Natural killer cell (primary cell): ENCODE data around the gene CAMKK2. TPM values are rescaled to one million over a fixed set of nuclear protein-coding genes. Genes with fewer than 3 reads are reported as not detected.

ENCODE experiments used
- ATAC-seq, 3 donors: fragments of 150-1000 bp in 2 of 3; fragments of 200-7000 bp in 1 of 3; cut with Tn5 transposase; 1 replicate in 1 of 3; 2 replicates in 2 of 3; pipeline ENCODE4 v1.10.0; 2021; ENCODE audit warnings: mild to moderate bottlenecking in 2 of 3, moderate library complexity in 2 of 3
- DNase-seq, 2 donors: peaks; one replicate each; pipeline versions ENCODE4 v3.0.0 to v3.0.0-alpha.2; 2013 to 2021; ENCODE audit warnings: mixed read lengths in 1 of 2
- H3K27ac ChIP-seq: one replicate; pipeline ENCODE4 v1.5.1; 2013; ENCODE audit warnings: mild to moderate bottlenecking, low read length
- H3K27me3 ChIP-seq: one replicate; pipeline ENCODE4 v1.6.1; 2013; ENCODE audit warnings: low read length; ENCODE audit not compliant: control insufficient read depth, insufficient read depth
- H3K36me3 ChIP-seq: one replicate; pipeline ENCODE4 v1.6.1; 2013; ENCODE audit warnings: low read length; ENCODE audit not compliant: control insufficient read depth, insufficient read depth
- H3K4me1 ChIP-seq: one replicate; pipeline ENCODE4 v1.6.1; 2013; ENCODE audit warnings: low read length; ENCODE audit not compliant: control insufficient read depth, insufficient read depth
- H3K4me3 ChIP-seq: one replicate; pipeline ENCODE4 v1.5.1; 2013; ENCODE audit warnings: low read length
- H3K9me3 ChIP-seq: one replicate; pipeline ENCODE4 v1.6.1; 2013; ENCODE audit warnings: low read length; ENCODE audit not compliant: control insufficient read depth, insufficient read depth
- H3K27ac Mint-ChIP-seq, 2 donors: one replicate each; pipeline ENCODE4 v1.8.0; 2022; ENCODE audit warnings: mild to moderate bottlenecking in 2 of 2, mixed read lengths in 2 of 2, moderate library complexity in 1 of 2
- H3K27me3 Mint-ChIP-seq, 2 donors: one replicate each; pipeline ENCODE4 v1.8.0; 2022; ENCODE audit warnings: low read depth in 2 of 2, mixed read lengths in 2 of 2
- H3K36me3 Mint-ChIP-seq: one replicate; pipeline ENCODE4 v1.8.0; 2022; ENCODE audit warnings: mixed read lengths
- H3K4me1 Mint-ChIP-seq, 2 donors: one replicate each; pipeline ENCODE4 v1.8.0; 2022; ENCODE audit warnings: mixed read lengths in 2 of 2
- H3K4me3 Mint-ChIP-seq: one replicate; pipeline ENCODE4 v1.8.0; 2022; ENCODE audit warnings: mild to moderate bottlenecking, moderate library complexity, mixed read lengths
- H3K9me3 Mint-ChIP-seq, 2 donors: one replicate each; pipeline ENCODE4 v1.8.0; 2022; ENCODE audit warnings: mixed read lengths in 2 of 2
- whole genome bisulfite sequencing: methylation state at CpG from one replicate; pipeline ENCODE4 v1.1.7; 2013; ENCODE audit warnings: missing lambda C conversion rate; ENCODE audit not compliant: insufficient coverage; 5-methylcytosine and 5-hydroxymethylcytosine counted together
- intact Hi-C: fragments of 100-400 bp; cut with micrococcal nuclease; formaldehyde crosslinking; loops from one replicate; pipeline ENCODE4 v1.14.2; 2022
- total RNA-seq, 4 donors: library from RNA; stranded (reverse); fragments of 120-200 nt in 1 of 4; gene quantifications; one replicate each; pipeline versions ENCODE4 v1.2.3 to v1.2.4, GENCODE V29; 2013 to 2022
- TF ChIP-seq, protein P1 (sequence below): fragments of 200-600 bp; IDR thresholded peaks from one replicate; pipeline ENCODE4 v1.8.0; 2022; ENCODE audit warnings: antibody characterized with exemption

Gene CAMKK2
- total RNA-seq, 3 donors from 2014 or later (not counting 1 experiment from before 2014, with no cell fraction given): 19.6 to 27.4 (median 20.9) TPM

GRCh38 chr12:121255433-121255832, 41.1 kb downstream of the CAMKK2 start:
- Mint-ChIP-seq H3K36me3 (peaks cover 12% of the 10 kb centered on the region), H3K27me3 (no peaks in the 10 kb centered on the region), H3K27ac (no peak overlapping the region), H3K9me3 (no peaks in the 10 kb centered on the region), H3K4me3 (no peak overlapping the region), H3K4me1 (no peaks in the 10 kb centered on the region)
- TF ChIP-seq, protein P1, sequence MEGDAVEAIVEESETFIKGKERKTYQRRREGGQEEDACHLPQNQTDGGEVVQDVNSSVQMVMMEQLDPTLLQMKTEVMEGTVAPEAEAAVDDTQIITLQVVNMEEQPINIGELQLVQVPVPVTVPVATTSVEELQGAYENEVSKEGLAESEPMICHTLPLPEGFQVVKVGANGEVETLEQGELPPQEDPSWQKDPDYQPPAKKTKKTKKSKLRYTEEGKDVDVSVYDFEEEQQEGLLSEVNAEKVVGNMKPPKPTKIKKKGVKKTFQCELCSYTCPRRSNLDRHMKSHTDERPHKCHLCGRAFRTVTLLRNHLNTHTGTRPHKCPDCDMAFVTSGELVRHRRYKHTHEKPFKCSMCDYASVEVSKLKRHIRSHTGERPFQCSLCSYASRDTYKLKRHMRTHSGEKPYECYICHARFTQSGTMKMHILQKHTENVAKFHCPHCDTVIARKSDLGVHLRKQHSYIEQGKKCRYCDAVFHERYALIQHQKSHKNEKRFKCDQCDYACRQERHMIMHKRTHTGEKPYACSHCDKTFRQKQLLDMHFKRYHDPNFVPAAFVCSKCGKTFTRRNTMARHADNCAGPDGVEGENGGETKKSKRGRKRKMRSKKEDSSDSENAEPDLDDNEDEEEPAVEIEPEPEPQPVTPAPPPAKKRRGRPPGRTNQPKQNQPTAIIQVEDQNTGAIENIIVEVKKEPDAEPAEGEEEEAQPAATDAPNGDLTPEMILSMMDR: no peak
- H3K27ac ChIP-seq: no peak overlapping the region
- no peaks in the 10 kb centered on the region for H3K27me3 ChIP-seq
- 94% methylated on average over 8 of the region's 9 CpGs for WGBS
- no peaks in the 10 kb centered on the region for H3K4me1 ChIP-seq
- intact Hi-C loops: no loop called here
- DNase-seq (no peak), ATAC-seq (no peak)
- H3K36me3 ChIP-seq: peaks cover 33% of the 10 kb centered on the region
- H3K9me3 ChIP-seq: no peaks in the 10 kb centered on the region
- H3K4me3 ChIP-seq: no peak overlapping the region

GRCh38 chr12:121253638-121254335, 42.7 kb downstream of the CAMKK2 start:
- intact Hi-C loops: no loop called here
- TF ChIP-seq, protein P1: no peak
- peaks cover 33% of the 10 kb centered on the region for H3K36me3 ChIP-seq

GRCh38 chr12:121252712-121253345, 43.7 kb downstream of the CAMKK2 start:
- TF ChIP-seq, protein P1: no peak
- H3K9me3 ChIP-seq: no peaks in the 10 kb centered on the region
- Mint-ChIP-seq H3K36me3 (peaks cover 7% of the 10 kb centered on the region), H3K4me3 (no peak overlapping the region), H3K27me3 (no peaks in the 10 kb centered on the region), H3K27ac (no peak overlapping the region), H3K9me3 (no peaks in the 10 kb centered on the region), H3K4me1 (no peaks in the 10 kb centered on the region)
- DNase-seq: no peak
- 88% methylated on average over 9 of the region's 9 CpGs for WGBS
- no peak overlapping the region for H3K4me3 ChIP-seq
- intact Hi-C loops: no loop called here
- H3K4me1 ChIP-seq: peaks cover 5% of the 10 kb centered on the region
- ATAC-seq: no peak
- H3K27me3 ChIP-seq: no peaks in the 10 kb centered on the region
- H3K36me3 ChIP-seq: peaks cover 36% of the 10 kb centered on the region
- no peak overlapping the region for H3K27ac ChIP-seq

More at GRCh38 chr12:121253638-121254335, 42.7 kb downstream of the CAMKK2 start:
- Mint-ChIP-seq H3K4me1 (no peaks in the 10 kb centered on the region), H3K4me3 (no peak overlapping the region), H3K27me3 (no peaks in the 10 kb centered on the region), H3K27ac (no peak overlapping the region), H3K9me3 (no peaks in the 10 kb centered on the region), H3K36me3 (peaks cover 7% of the 10 kb centered on the region)
- ATAC-seq (no peak), DNase-seq (no peak)
- no peaks in the 10 kb centered on the region for H3K4me1 ChIP-seq
- H3K27ac ChIP-seq: no peak overlapping the region
- H3K27me3 ChIP-seq: no peaks in the 10 kb centered on the region
- H3K4me3 ChIP-seq: no peak overlapping the region
- 98% methylated on average over 15 of the region's 15 CpGs for WGBS
- H3K9me3 ChIP-seq: no peaks in the 10 kb centered on the region
